Measurements from ENCODE around the gene ACSF3. TPM values are rescaled to one million over a fixed set of nuclear protein-coding genes. Genes with fewer than 3 reads are reported as not detected.

Gene ACSF3
- total RNA-seq, 1 experiment from 2014 or later, result 33.5 TPM

GRCh38 chr16:89175280-89176146 is 81.9 kb downstream of the ACSF3 start:
- Histone ChIP-seq H3K36me3 (ENCODE audit: low read depth, low read length) (no peaks in the 10 kb centered on the region), H4K20me1 (ENCODE audit: low read length) (no peaks in the 10 kb centered on the region), H3K4me3 (ENCODE audit: low read length) (no peak overlapping the region), H3K79me2 (ENCODE audit: low read length) (no peaks in the 10 kb centered on the region), H3K4me1 (ENCODE audit: insufficient read depth, low read length) (peaks cover 9% of the 10 kb centered on the region; the same call in 1 of the 2 replicates), H3K4me2 (ENCODE audit: low read length) (no peak overlapping the region), H3K9me2 (replicated peaks; ENCODE audit: low read length) (no peaks in the 10 kb centered on the region), H3K27me3 (ENCODE audit: low read length) (no peaks in the 10 kb centered on the region), H3K9me3 (ENCODE audit: low read length) (no peaks in the 10 kb centered on the region), H3K9ac (ENCODE audit: low read length) (no peak overlapping the region), H3F3A (ENCODE audit: low read length, unreplicated experiment) (no peaks in the 10 kb centered on the region), H3K27ac (ENCODE audit: low read length) (no peak overlapping the region), H2AFZ (ENCODE audit: low read length) (no peak overlapping the region)
- intact Hi-C loops (cut with micrococcal nuclease), result no loop called here
- no TSS peak for BruUV-seq (replicated peaks)
- DNase-seq (no peak), ATAC-seq (no peak)
- ChIA-PET POLR2A (ENCODE audit: unreplicated experiment) (no interaction called here), CTCF (no interaction called here)
- TF ChIP-seq CTCF (conservative IDR thresholded peaks at IDR 0.05; ENCODE audit: low read depth, low read length) (no peak), EZH2 (IDR thresholded peaks at IDR 0.05; ENCODE audit: low read length, unreplicated experiment) (no peak), EZH2phosphoT487 (IDR thresholded peaks at IDR 0.05; ENCODE audit: borderline replicate concordance, low read length) (no peak)

- no peaks in the 10 kb centered on the region for H3K36me3 ChIP-seq (ENCODE audit: low read depth, low read length)
- no peaks in the 10 kb centered on the region for H3K9me3 ChIP-seq (ENCODE audit: low read length)
- no peak for ATAC-seq
- H3K4me1 ChIP-seq (ENCODE audit: insufficient read depth, low read length), result peaks cover 4% of the 10 kb centered on the region; the same call in 1 of the 2 replicates
- BruUV-seq (replicated peaks), result no TSS peak
- H3F3A ChIP-seq (ENCODE audit: low read length, unreplicated experiment), result no peaks in the 10 kb centered on the region
- no peak overlapping the region for H2AFZ ChIP-seq (ENCODE audit: low read length)
- H3K9ac ChIP-seq (ENCODE audit: low read length), result no peak overlapping the region
- H3K79me2 ChIP-seq (ENCODE audit: low read length), result no peaks in the 10 kb centered on the region
- H3K9me2 ChIP-seq (replicated peaks; ENCODE audit: low read length), result no peaks in the 10 kb centered on the region
- H3K27me3 ChIP-seq (ENCODE audit: low read length), result no peaks in the 10 kb centered on the region
- H3K4me3 ChIP-seq (ENCODE audit: low read length), result no peak overlapping the region
- ChIA-PET POLR2A (ENCODE audit: unreplicated experiment) (no interaction called here), CTCF (no interaction called here)
- intact Hi-C loops (cut with micrococcal nuclease), result no loop called here
- H4K20me1 ChIP-seq (ENCODE audit: low read length), result no peaks in the 10 kb centered on the region
- TF ChIP-seq EZH2 (IDR thresholded peaks at IDR 0.05; ENCODE audit: low read length, unreplicated experiment) (no peak), CTCF (conservative IDR thresholded peaks at IDR 0.05; ENCODE audit: low read depth, low read length) (no peak)
- H3K27ac ChIP-seq (ENCODE audit: low read length), result no peak overlapping the region
- no peak for DNase-seq
- H3K4me2 ChIP-seq (ENCODE audit: low read length), result no peak overlapping the region
Measured at GRCh38 chr16:89176147-89176690, 82.6 kb downstream of the ACSF3 start.

GRCh38 chr16:89176717-89177116 is 83.1 kb downstream of the ACSF3 start:
- DNase-seq (no peak), ATAC-seq (no peak)
- no peaks in the 10 kb centered on the region for H3K9me2 ChIP-seq (replicated peaks; ENCODE audit: low read length)
- ChIA-PET CTCF (no interaction called here), POLR2A (ENCODE audit: unreplicated experiment) (no interaction called here)
- H3K4me3 ChIP-seq (ENCODE audit: low read length), result no peak overlapping the region
- H3K9me3 ChIP-seq (ENCODE audit: low read length), result no peaks in the 10 kb centered on the region
- H3F3A ChIP-seq (ENCODE audit: low read length, unreplicated experiment), result no peaks in the 10 kb centered on the region
- peaks cover 3% of the 10 kb centered on the region; the same call in 1 of the 2 replicates for H3K4me1 ChIP-seq (ENCODE audit: insufficient read depth, low read length)
- intact Hi-C loops (cut with micrococcal nuclease), result no loop called here
- H3K79me2 ChIP-seq (ENCODE audit: low read length), result no peaks in the 10 kb centered on the region
- no peaks in the 10 kb centered on the region for H4K20me1 ChIP-seq (ENCODE audit: low read length)
- H3K27ac ChIP-seq (ENCODE audit: low read length), result no peak overlapping the region
- TF ChIP-seq EZH2phosphoT487 (IDR thresholded peaks at IDR 0.05; ENCODE audit: borderline replicate concordance, low read length), result no peak
- TF ChIP-seq CTCF (conservative IDR thresholded peaks at IDR 0.05; ENCODE audit: low read depth, low read length), result no peak
- TF ChIP-seq EZH2 (IDR thresholded peaks at IDR 0.05; ENCODE audit: low read length, unreplicated experiment), result no peak
- H3K36me3 ChIP-seq (ENCODE audit: low read depth, low read length), result no peaks in the 10 kb centered on the region
- no peak overlapping the region for H3K9ac ChIP-seq (ENCODE audit: low read length)
- H3K27me3 ChIP-seq (ENCODE audit: low read length), result no peaks in the 10 kb centered on the region
- no TSS peak for BruUV-seq (replicated peaks)
- no peak overlapping the region for H2AFZ ChIP-seq (ENCODE audit: low read length)
- no peak overlapping the region for H3K4me2 ChIP-seq (ENCODE audit: low read length)
